Activated naive CD4-positive, alpha-beta T cell treated with anti-CD3 and anti-CD28 coated beads, Interleukin-2, amount 10 ng/mL, durations not matched to agents 7 days and 5 days (primary cell): Measurements from ENCODE around the gene NFIC.
"Not testable (repeated sequence)": the region's sequence is repeated elsewhere in the genome, so short reads cannot be mapped to it uniquely, and the experiment has no call there.

Experiments used
- CTCF ChIA-PET: fragments of 350-600 bp; sonication (Branson Sonifier 250); formaldehyde crosslinking; loops from one replicate; lab custom pipeline; 2021; ENCODE audit warnings: antibody characterized with exemption; lab: Charles Lee
- DNase-seq: peaks from one replicate; pipeline ENCODE4 v3.0.0-alpha.2; 2020
- H3K27ac Mint-ChIP-seq: one replicate; pipeline ENCODE4 v1.8.0; 2021; ENCODE audit warnings: mild to moderate bottlenecking, moderate library complexity, mixed read lengths
- H3K27me3 Mint-ChIP-seq: one replicate; pipeline ENCODE4 v1.8.0; 2021; ENCODE audit warnings: mild to moderate bottlenecking, mixed read lengths
- H3K36me3 Mint-ChIP-seq: one replicate; pipeline ENCODE4 v1.8.0; 2021; ENCODE audit warnings: mixed read lengths
- H3K4me1 Mint-ChIP-seq: one replicate; pipeline ENCODE4 v1.8.0; 2021; ENCODE audit warnings: mixed read lengths
- H3K4me3 Mint-ChIP-seq: one replicate; pipeline ENCODE4 v1.8.0; 2021; ENCODE audit warnings: mild to moderate bottlenecking, moderate library complexity, mixed read lengths
- H3K9me3 Mint-ChIP-seq: one replicate; pipeline ENCODE4 v1.8.0; 2021; ENCODE audit warnings: mixed read lengths

The NFIC gene

DNA sequence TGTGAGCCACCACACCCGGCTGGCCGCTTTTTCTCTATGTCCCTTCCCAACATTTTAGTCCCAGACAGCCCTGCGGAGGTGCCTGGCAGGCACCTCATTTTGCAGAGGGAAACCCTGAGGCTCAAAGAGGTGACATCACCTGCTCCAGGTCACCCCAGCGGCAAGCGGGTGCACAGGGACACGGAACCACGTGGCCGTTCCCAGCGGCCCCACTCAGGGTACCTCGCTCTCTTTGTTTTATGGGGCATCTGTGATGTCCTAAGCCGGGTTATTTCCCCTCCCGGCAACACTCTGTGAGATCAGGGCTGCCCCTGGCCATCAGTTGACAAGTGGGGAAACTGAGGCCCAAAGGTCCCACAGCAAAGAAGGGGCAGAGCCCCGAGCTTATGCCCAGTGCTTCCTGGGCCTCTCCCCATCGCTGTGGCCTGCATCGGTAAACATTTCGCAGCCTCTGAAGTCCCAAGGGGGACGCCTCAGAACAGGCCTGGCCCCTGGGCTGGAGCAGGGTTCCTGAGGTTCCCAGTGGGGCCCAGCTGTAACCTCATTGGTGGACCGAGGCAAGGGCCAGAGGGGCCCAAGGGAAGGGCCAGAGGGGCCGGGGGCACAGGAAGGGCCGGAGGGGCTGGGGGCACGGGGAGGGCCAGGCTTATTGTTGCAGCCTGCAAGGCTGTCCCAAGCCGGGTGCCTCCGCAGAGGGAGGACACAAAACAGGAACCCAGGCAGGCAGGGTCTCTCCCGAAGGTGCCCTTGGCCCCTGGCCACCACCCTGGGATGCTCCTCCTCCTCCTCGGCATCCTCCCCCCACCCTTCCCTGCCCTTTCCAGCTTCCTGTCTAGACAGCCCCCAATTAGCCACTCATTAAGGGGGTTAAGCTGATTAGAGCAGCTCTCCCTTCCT, 75.0 kb downstream of the NFIC start:
- Mint-ChIP-seq H3K36me3 (peaks cover 2% of the 10 kb centered on the region), H3K4me1 (peaks cover 10% of the 10 kb centered on the region), H3K27me3 (no peaks in the 10 kb centered on the region), H3K27ac (no peak overlapping the region), H3K4me3 (no peak overlapping the region), H3K9me3 (no peaks in the 10 kb centered on the region)
- CTCF ChIA-PET, result no interaction called here
- no peak for DNase-seq

- DNase-seq, result no peak
Measured at GRCh38 chr19:3441986-3442329, 75.6 kb downstream of the NFIC start.

GRCh38 chr19:3442487-3443071, 76.2 kb downstream of the NFIC start:
- Mint-ChIP-seq H3K36me3 (peaks cover 2% of the 10 kb centered on the region), H3K4me1 (peaks cover 10% of the 10 kb centered on the region), H3K27me3 (no peaks in the 10 kb centered on the region), H3K4me3 (no peak overlapping the region), H3K9me3 (no peaks in the 10 kb centered on the region), H3K27ac (no peak overlapping the region)
- no peak for DNase-seq
- CTCF ChIA-PET, result interaction anchor here (1.1 kb wide), 1 partner anchor 13 kb away, joined by 3 read pairs; no protein-coding TSS in a partner anchor

More at GRCh38 chr19:3441986-3442329, 75.6 kb downstream of the NFIC start:
- no peak overlapping the region for H3K4me3 Mint-ChIP-seq
- H3K27ac Mint-ChIP-seq, result no peak overlapping the region
- H3K27me3 Mint-ChIP-seq, result no peaks in the 10 kb centered on the region
- peaks cover 2% of the 10 kb centered on the region for H3K36me3 Mint-ChIP-seq
- CTCF ChIA-PET, result no interaction called here
- peaks cover 10% of the 10 kb centered on the region for H3K4me1 Mint-ChIP-seq
- no peaks in the 10 kb centered on the region for H3K9me3 Mint-ChIP-seq

DNA sequence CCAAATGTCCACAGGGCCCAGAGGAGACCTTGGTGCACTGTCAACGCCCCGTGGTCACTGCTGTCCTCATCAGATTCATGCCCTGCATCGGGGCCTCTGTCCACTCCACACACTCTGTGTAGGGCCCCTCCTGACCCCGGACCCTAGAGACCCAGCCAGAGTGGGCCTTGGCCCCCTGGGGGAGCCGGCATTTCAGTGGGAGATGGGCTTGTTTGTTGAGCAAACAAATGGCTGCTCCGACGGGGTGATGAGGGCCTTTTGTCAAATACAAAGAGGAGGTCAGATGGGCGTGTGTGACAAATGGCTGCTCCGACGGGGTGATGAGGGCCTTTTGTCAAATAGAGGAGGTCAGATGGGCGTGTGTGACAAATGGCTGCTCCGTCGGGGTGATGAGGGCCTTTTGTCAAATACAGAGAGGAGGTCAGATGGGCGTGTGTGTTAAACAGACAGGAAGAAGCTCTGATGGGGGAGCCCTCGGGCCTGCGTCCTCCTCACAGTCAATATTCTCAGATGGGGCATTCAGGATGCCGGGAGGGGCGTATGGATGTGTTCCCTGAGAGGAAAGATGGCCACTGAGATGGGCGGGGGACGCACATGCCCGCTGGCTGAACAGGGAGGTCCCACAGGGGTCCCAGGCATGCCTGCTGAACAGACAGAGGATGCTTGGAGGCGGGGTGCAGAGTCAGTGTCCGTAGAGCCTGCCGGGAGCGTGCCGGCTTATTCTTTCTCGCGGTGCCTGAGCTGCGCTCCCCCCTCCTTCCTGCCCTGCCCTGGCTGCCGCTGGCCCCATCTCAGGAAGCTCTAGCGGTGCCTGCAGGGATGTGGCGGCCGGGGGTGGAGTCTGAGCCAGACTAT, 77.7 kb downstream of the NFIC start:
- Mint-ChIP-seq H3K4me1 (peaks cover 10% of the 10 kb centered on the region), H3K4me3 (no peak overlapping the region), H3K27ac (no peak overlapping the region), H3K36me3 (no peaks in the 10 kb centered on the region), H3K9me3 (no peaks in the 10 kb centered on the region), H3K27me3 (no peaks in the 10 kb centered on the region)
- DNase-seq, result no peak
- CTCF ChIA-PET, result no interaction called here

GRCh38 chr19:3444695-3445234, 78.4 kb downstream of the NFIC start:
- Mint-ChIP-seq H3K4me3 (no peak overlapping the region), H3K36me3 (no peaks in the 10 kb centered on the region), H3K27ac (no peak overlapping the region), H3K27me3 (no peaks in the 10 kb centered on the region), H3K4me1 (peaks cover 10% of the 10 kb centered on the region), H3K9me3 (no peaks in the 10 kb centered on the region)
- no peak for DNase-seq
- CTCF ChIA-PET, result no interaction called here

GRCh38 chr19:3446657-3447056, 80.3 kb downstream of the NFIC start:
- CTCF ChIA-PET, result interaction anchor here (0.7 to 1.1 kb wide), 2 partner anchors 26 to 446 kb away, joined by 3 read pairs; no protein-coding TSS in a partner anchor
- DNase-seq, H3K36me3 Mint-ChIP-seq, H3K4me3 Mint-ChIP-seq, H3K9me3 Mint-ChIP-seq, H3K27ac Mint-ChIP-seq, H3K27me3 Mint-ChIP-seq, H3K4me1 Mint-ChIP-seq: not testable (repeated sequence)

DNA sequence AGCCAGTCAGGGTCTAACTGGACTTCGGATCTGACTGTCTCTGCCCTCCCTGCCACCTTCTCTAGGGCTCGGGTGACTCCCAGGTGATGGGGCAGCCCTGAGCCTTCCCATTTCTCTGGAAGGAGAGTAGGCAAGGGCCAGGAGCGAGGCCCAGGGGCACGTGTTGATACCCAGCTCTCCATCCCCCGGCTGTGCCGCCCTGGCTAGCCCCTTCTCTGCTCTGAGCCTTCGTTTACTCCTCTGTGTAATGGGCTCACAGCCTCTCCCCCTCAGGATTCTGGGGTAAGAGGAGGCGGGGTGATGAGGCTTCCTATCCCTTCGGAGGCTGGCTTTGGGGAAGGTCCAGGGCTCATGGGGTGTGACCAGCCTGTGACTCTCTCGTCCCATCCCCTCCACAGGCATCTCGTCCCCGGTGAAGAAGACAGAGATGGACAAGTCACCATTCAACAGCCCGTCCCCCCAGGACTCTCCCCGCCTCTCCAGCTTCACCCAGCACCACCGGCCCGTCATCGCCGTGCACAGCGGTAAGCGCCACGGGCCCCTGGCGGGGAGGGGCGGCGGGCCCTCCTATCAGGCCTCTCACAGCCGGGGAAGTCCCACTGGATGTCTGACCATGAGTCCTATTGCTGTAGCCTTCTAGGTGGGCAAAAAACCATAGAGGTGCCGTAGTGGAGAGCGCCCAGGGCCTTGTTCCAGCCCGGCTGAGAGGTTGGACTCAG, 82.4 kb downstream of the NFIC start:
- CTCF ChIA-PET, result interaction anchor here (0.6 kb wide), 1 partner anchor 387 kb away, joined by 3 read pairs; no protein-coding TSS in a partner anchor
- H3K4me3 Mint-ChIP-seq, result no peak overlapping the region

GRCh38 chr19:3450796-3451411, 84.5 kb downstream of the NFIC start:
- CTCF ChIA-PET, result no interaction called here
- no peaks in the 10 kb centered on the region for H3K9me3 Mint-ChIP-seq
- DNase-seq, result no peak
- H3K4me1 Mint-ChIP-seq, result no peaks in the 10 kb centered on the region
- H3K4me3 Mint-ChIP-seq, result no peak overlapping the region
- no peak overlapping the region for H3K27ac Mint-ChIP-seq
- H3K27me3 Mint-ChIP-seq, result no peaks in the 10 kb centered on the region
- H3K36me3 Mint-ChIP-seq, result no peaks in the 10 kb centered on the region

More for the DNA sequence above, 82.4 kb downstream of the NFIC start:
- DNase-seq, result no peak
- Mint-ChIP-seq H3K9me3 (no peaks in the 10 kb centered on the region), H3K36me3 (no peaks in the 10 kb centered on the region), H3K4me1 (peaks cover 5% of the 10 kb centered on the region), H3K27ac (no peak overlapping the region), H3K27me3 (no peaks in the 10 kb centered on the region)

DNA sequence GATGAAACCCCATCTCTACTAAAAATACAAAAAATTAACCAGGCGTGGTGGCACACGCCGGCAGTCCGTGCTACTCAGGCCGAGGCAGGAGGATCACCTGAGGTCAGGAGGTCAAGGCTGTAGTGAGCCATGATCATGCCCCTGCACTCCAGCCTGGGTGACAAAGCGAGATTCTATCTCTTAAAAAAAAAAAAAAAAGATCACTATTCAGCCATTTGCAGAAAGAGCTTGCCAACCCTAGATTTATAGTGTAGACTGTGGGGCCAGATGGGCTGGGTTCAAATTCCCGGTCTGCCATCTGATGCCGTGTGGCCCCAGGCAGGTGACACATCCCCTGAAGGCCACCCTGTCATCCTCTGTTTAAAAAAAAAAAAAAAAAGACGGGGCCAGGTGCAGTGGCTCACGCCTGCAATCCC, 85.1 kb downstream of the NFIC start:
- no peak overlapping the region for H3K27ac Mint-ChIP-seq
- H3K36me3 Mint-ChIP-seq, result no peaks in the 10 kb centered on the region
- CTCF ChIA-PET, result no interaction called here

DNA sequence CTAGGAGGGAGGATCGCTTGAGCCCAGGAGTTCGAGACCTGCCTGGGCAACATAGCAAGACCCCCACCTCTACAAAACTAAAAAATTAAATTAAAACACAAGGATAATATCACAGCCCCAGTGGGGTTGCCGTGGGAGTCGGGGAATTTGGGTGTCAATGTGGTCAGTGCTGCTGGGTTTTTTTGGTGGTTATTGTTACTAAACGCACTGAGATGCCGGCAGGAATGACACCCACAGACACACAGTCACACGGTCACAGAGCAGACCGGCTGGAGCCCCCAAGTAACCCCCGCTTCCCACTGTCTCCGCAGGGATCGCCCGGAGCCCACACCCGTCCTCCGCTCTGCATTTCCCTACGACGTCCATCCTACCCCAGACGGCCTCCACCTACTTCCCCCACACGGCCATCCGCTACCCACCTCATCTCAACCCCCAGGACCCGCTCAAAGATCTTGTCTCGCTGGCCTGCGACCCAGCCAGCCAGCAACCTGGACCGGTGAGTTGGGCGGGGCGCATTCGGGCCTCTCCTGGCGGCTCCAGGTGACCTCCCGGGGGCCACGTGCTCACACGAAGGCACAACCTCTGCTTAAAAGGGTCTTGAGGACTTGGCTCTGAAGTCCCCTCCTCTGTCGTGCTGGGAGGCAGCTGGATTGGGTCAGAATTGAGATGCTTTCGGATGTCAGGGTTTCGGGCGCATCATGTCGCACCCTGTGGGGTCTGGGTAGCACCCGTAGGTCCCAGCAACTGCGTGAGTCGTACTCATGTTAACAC, 86.0 kb downstream of the NFIC start:
- CTCF ChIA-PET, result no interaction called here
- H3K36me3 Mint-ChIP-seq, result no peaks in the 10 kb centered on the region
- H3K4me1 Mint-ChIP-seq, result no peaks in the 10 kb centered on the region
- no peak for DNase-seq
- H3K4me3 Mint-ChIP-seq, result no peak overlapping the region
- H3K27ac Mint-ChIP-seq, result no peak overlapping the region
- H3K27me3 Mint-ChIP-seq, result no peaks in the 10 kb centered on the region
- no peaks in the 10 kb centered on the region for H3K9me3 Mint-ChIP-seq

More for the DNA sequence above, 85.1 kb downstream of the NFIC start:
- no peak for DNase-seq
- Mint-ChIP-seq H3K4me1 (no peaks in the 10 kb centered on the region), H3K9me3 (no peaks in the 10 kb centered on the region), H3K27me3 (no peaks in the 10 kb centered on the region), H3K4me3 (no peak overlapping the region)

DNA sequence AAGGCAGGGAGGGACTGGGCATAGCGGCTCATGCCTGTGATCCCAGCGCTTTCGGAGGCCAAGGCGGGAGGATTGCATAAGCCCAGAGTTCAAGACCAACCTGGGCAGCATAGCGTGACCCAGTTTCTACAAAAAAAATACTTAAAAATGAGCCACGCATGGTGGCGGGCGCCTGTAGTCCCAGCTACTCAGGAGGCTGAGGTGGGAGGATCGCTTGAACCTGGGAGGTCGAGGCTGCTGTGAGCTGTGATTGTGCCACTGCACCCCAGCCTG, 86.5 kb downstream of the NFIC start:
- H3K4me1 Mint-ChIP-seq, H3K36me3 Mint-ChIP-seq, DNase-seq, H3K4me3 Mint-ChIP-seq, CTCF ChIA-PET, H3K27me3 Mint-ChIP-seq, H3K9me3 Mint-ChIP-seq, H3K27ac Mint-ChIP-seq: not testable (repeated sequence)

DNA sequence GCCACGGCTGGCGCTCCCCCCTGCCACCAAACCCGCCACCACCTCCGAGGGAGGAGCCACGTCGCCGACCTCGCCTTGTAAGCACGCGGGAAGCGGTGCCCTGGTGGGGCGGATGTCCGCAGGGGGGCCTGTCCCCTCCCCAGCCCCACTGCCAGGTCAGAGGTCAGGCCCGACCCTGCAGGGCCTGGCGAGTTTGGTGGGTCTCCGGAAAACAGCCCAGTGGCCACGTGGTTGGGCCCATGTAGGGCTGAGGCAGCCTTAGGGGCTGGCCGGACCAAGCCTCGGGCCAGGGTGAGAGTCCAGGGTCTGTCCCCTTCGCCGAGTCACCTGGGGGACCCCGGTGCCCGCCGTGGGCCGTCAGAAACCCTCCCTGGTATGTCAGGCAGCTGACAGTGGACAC, 87.5 kb downstream of the NFIC start:
- DNase-seq, result no peak
- no peaks in the 10 kb centered on the region for H3K9me3 Mint-ChIP-seq
- no peak overlapping the region for H3K4me3 Mint-ChIP-seq
- CTCF ChIA-PET, result no interaction called here
- H3K4me1 Mint-ChIP-seq, result peaks cover 3% of the 10 kb centered on the region
- H3K36me3 Mint-ChIP-seq, result no peaks in the 10 kb centered on the region
- H3K27me3 Mint-ChIP-seq, result no peaks in the 10 kb centered on the region
- H3K27ac Mint-ChIP-seq, result no peak overlapping the region
